ENCODE results near the gene MUCL3.
"Not testable (repeated sequence)": the region's sequence is repeated elsewhere in the genome, so short reads cannot be mapped to it uniquely, and the experiment has no call there.

The MUCL3 gene

DNA sequence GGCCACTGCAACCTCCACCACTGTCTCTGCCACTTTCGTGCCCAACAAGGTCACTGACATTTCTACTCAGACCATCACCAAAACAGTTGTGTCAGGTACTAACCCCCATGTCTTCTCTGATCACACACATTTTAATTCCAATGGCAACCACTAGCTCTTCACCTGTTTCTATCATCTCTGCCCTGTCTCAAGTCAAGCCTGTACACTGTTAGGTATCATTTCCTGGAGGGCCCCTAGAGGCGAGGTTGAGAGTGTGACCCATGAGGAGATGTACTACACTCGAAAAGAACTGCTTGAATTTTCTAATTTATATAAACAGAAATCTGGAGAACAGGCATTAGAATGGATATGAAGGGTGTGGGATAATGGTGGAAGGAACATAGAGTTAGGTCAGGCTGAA is 25.4 kb downstream of the MUCL3 start:
- no peaks in the 10 kb centered on the region for H3K9me3 ChIP-seq (ENCODE audit: insufficient read depth, low read depth, low read length)
- no peaks in the 10 kb centered on the region for H3K27me3 ChIP-seq (ENCODE audit: insufficient read depth, low read length)
- H3K27ac ChIP-seq (ENCODE audit: low read length): no peak overlapping the region
- H3K36me3 ChIP-seq (ENCODE audit: insufficient read depth, low read depth, low read length): no peaks in the 10 kb centered on the region
- no peak overlapping the region for H3K9ac ChIP-seq (ENCODE audit: low read depth, low read length)
- H3K4me3 ChIP-seq (ENCODE audit: low read length): no peak overlapping the region
- no peaks in the 10 kb centered on the region for H3K4me1 ChIP-seq (ENCODE audit: insufficient read depth, low read length)

DNA sequence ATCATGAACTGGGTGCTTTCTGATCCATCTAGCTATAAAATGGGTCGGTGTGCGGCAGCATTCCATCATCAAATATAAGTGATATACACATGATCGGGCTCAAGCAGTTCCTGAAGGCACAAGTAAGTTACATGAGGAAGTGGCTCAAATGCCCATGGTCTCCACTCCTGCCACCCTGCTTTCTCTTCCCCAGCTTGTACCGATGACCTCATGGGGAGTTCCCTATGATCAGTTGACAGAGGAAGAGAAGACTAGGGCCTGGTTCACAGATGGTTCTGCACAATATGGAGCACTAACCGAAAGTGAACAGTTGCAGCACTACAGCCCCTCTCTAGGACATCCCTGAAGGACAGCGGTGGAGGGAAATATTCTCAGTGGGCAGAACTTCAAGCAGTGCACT is 28.4 kb downstream of the MUCL3 start:
- H3K36me3 ChIP-seq (ENCODE audit: insufficient read depth, low read depth, low read length); H3K4me3 ChIP-seq (ENCODE audit: low read length); H3K9ac ChIP-seq (ENCODE audit: low read depth, low read length); H3K9me3 ChIP-seq (ENCODE audit: insufficient read depth, low read depth, low read length); H3K4me1 ChIP-seq (ENCODE audit: insufficient read depth, low read length); H3K27ac ChIP-seq (ENCODE audit: low read length); H3K27me3 ChIP-seq (ENCODE audit: insufficient read depth, low read length): not testable (repeated sequence)

DNA sequence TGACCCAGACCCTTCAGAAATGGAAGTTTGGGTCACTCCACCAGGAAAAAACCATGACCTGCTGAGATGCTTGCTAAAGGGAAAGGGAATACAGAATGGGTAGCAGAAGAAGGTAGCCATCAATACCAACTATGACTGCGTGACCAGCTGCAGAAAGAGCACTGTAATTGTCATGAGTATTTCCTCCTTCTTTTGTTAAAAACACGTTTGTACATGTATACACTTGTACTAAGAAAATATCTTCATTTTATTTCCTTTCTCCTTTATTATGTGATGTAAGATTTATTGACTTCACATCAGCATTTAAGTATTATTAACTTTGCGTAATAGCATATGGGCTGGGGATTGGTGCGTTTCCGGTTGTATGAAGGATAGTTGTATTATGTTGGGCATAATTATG is 30.2 kb downstream of the MUCL3 start:
- H3K36me3 ChIP-seq (ENCODE audit: insufficient read depth, low read depth, low read length): no peaks in the 10 kb centered on the region
- H3K27ac ChIP-seq (ENCODE audit: low read length): no peak overlapping the region
- H3K9me3 ChIP-seq (ENCODE audit: insufficient read depth, low read depth, low read length): no peaks in the 10 kb centered on the region
- no peaks in the 10 kb centered on the region for H3K27me3 ChIP-seq (ENCODE audit: insufficient read depth, low read length)
- H3K4me3 ChIP-seq (ENCODE audit: low read length): no peak overlapping the region
- H3K9ac ChIP-seq (ENCODE audit: low read depth, low read length): no peak overlapping the region
- H3K4me1 ChIP-seq (ENCODE audit: insufficient read depth, low read length): no peaks in the 10 kb centered on the region

DNA sequence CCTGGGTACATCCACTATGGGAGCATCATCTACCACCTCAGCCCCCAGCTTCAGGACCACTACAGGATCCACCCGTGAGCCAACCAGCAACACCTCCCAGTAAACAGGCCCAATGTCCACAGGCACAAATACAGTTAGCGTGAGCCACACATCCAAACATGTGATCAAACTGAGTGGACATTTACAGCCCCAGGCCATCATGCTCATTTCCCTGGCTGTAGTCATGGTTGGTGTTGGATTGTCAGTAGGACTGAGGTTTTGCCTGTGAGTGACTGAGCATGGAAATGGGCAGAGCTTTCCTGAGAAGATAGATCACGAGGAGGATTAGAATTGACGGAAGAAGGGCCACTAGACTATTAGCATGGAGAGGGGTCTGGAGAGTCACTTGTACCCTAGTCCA is 32.0 kb downstream of the MUCL3 start:
- H3K4me3 ChIP-seq (ENCODE audit: low read length): no peak overlapping the region
- H3K27ac ChIP-seq (ENCODE audit: low read length): no peak overlapping the region
- no peaks in the 10 kb centered on the region for H3K4me1 ChIP-seq (ENCODE audit: insufficient read depth, low read length)
- H3K9me3 ChIP-seq (ENCODE audit: insufficient read depth, low read depth, low read length): no peaks in the 10 kb centered on the region
- H3K9ac ChIP-seq (ENCODE audit: low read depth, low read length): no peak overlapping the region
- no peaks in the 10 kb centered on the region for H3K27me3 ChIP-seq (ENCODE audit: insufficient read depth, low read length)
- no peaks in the 10 kb centered on the region for H3K36me3 ChIP-seq (ENCODE audit: insufficient read depth, low read depth, low read length)

DNA sequence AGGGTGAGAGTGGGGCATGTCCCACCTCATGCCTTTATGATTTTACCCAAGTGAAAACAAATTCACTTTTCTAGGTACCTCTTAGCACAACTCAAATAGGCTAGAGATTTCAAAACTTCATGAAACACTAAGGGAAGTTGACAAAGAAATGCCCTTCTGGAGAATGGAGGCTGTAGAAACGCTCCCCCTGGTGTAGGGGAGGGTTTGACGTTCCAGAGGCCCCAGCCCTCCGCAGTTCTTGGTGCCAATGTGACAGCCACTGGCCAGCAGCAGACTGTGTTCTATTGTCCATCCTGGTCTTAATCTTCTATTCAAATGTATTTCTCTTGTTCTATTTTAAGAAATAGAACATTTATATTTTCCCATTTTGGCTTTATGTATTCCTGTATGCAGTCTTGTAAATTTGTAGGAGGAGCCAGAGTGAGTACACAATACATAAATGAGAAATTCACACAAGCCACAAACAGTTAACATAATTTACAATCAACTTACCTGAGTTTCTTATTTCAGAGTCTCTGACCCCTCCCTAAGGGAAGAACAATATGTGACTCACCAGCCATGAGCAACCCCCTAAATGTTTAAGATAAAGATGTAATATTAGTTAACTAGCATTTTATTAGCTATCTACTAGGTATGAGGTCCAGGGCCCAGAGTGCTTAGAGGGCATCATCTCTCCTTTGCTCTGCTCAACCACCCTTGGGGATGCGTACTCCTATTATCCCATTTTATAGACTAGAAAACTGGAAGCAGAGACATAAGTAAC is 33.9 kb downstream of the MUCL3 start:
- no peak overlapping the region for H3K9ac ChIP-seq (ENCODE audit: low read depth, low read length)
- no peaks in the 10 kb centered on the region for H3K27me3 ChIP-seq (ENCODE audit: insufficient read depth, low read length)
- no peaks in the 10 kb centered on the region for H3K36me3 ChIP-seq (ENCODE audit: insufficient read depth, low read depth, low read length)
- no peak overlapping the region for H3K27ac ChIP-seq (ENCODE audit: low read length)
- H3K4me3 ChIP-seq (ENCODE audit: low read length): no peak overlapping the region
- H3K9me3 ChIP-seq (ENCODE audit: insufficient read depth, low read depth, low read length): no peaks in the 10 kb centered on the region
- H3K4me1 ChIP-seq (ENCODE audit: insufficient read depth, low read length): no peaks in the 10 kb centered on the region

DNA sequence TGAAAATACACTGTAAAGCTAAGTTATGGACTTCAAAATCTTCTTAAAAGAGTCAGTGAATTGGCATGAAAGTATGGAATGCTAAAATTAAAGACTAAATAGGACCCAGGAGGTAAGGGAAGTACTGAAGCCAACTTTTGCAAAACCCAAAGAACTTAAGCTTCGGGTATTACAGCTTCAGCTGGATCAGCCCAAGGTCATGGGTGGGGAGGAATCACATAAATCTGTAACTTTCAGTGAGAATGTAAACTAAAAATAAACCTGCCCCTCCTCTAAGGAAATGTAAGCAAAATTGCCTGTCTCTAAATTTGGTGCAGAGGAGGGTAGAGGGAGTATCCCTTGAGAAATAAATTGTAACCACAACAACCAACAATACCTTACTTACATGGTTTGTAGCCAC is 38.4 kb downstream of the MUCL3 start:
- no peak overlapping the region for H3K4me3 ChIP-seq (ENCODE audit: low read length)
- no peaks in the 10 kb centered on the region for H3K36me3 ChIP-seq (ENCODE audit: insufficient read depth, low read depth, low read length)
- no peaks in the 10 kb centered on the region for H3K9me3 ChIP-seq (ENCODE audit: insufficient read depth, low read depth, low read length)
- no peak overlapping the region for H3K9ac ChIP-seq (ENCODE audit: low read depth, low read length)
- no peak overlapping the region for H3K27ac ChIP-seq (ENCODE audit: low read length)
- H3K4me1 ChIP-seq (ENCODE audit: insufficient read depth, low read length): no peaks in the 10 kb centered on the region
- no peaks in the 10 kb centered on the region for H3K27me3 ChIP-seq (ENCODE audit: insufficient read depth, low read length)

DNA sequence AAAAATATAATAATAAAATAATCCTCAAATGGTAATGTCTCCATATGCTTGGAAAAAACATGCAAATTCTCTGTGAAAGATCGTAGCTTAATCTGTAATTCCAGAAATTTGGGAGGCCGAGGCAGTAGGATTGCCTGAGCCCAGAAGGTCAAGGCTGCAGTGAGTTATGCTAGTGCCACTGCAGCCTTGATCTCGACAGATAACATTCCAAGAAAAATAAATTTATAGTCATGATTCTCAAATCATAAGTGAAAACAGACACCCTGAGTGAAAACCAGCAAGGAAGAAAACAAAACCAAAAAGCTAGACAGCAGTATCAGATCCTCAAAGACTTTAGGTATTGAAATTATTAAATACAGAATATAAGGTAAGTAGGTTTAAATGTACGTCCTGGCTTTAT is 38.9 kb downstream of the MUCL3 start:
- no peaks in the 10 kb centered on the region for H3K27me3 ChIP-seq (ENCODE audit: insufficient read depth, low read length)
- no peaks in the 10 kb centered on the region for H3K4me1 ChIP-seq (ENCODE audit: insufficient read depth, low read length)
- no peak overlapping the region for H3K27ac ChIP-seq (ENCODE audit: low read length)
- no peaks in the 10 kb centered on the region for H3K36me3 ChIP-seq (ENCODE audit: insufficient read depth, low read depth, low read length)
- H3K9ac ChIP-seq (ENCODE audit: low read depth, low read length): no peak overlapping the region
- H3K4me3 ChIP-seq (ENCODE audit: low read length): no peak overlapping the region
- no peaks in the 10 kb centered on the region for H3K9me3 ChIP-seq (ENCODE audit: insufficient read depth, low read depth, low read length)

DNA sequence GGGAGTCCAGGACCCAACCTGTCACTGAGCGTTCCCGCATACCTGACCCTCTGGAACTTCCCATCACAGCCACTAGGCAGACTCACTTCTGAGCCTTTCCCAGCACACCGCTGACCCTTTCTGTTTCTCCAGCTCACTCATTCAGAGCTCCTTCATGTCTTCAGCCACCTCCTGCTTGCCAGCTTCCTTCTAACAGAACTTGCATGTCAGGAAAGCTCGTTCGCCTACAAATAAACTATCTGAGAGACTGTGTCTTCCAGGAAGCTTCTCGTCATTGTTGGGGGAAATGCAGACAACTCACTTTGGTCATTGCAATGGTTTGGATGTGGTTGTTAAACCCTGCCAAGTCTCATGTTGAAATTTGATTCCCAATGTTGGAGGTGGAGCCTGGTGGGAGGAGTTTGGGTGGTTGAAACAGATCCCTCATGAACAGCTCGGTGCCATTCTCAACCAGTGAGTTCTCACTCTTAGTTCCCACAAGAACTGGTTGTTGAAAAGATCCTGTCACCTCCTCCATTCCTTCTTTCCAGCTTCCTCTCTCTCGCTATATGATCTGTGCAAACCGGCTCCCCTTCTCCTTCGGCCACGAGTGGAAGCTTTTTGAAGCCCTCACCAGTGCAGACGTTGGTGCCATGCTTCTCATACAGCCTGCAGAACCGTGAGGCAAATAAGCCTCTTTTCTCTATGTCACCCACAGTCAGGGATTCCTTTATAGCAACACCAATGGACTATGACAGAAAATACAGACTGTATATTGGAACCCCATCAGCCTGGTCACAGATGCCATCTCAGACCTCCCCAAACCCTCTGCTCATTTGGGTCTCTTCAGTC is 41.4 kb downstream of the MUCL3 start:
- Histone ChIP-seq H3K27me3 (ENCODE audit: insufficient read depth, low read length) (no peaks in the 10 kb centered on the region), H3K36me3 (ENCODE audit: insufficient read depth, low read depth, low read length) (no peaks in the 10 kb centered on the region), H3K9ac (ENCODE audit: low read depth, low read length) (no peak overlapping the region), H3K4me3 (ENCODE audit: low read length) (peak overlapping the region; percentile 55), H3K4me1 (ENCODE audit: insufficient read depth, low read length) (no peaks in the 10 kb centered on the region), H3K27ac (ENCODE audit: low read length) (no peak overlapping the region), H3K9me3 (ENCODE audit: insufficient read depth, low read depth, low read length) (no peaks in the 10 kb centered on the region)

DNA sequence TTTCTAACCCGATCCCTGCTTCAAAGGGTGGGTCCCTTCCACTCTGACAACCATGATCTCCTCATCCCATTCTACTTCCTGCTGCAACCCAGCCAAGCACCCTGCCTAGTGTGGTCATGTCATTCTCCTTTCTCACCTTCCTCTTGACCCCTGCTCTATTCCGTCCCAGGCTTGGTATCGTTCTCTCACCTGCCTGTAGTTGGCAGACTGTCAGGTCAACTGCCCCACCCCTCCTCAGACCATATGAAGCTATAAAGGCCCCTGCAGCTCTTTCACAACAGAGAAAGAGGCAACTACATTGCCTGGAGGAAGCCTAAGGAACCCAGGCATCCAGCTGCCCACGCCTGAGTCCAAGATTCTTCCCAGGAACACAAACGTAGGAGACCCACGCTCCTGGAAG is 42.7 kb downstream of the MUCL3 start, which contains the start of gene MUC21:
TSS of gene MUC21 (plus strand) at position 280 of the 400 bp plus-strand sequence. CDS start 241 bp downstream, outside the sequence.
- H3K4me3 ChIP-seq (ENCODE audit: low read length): no peak within 1 kb of the TSS
- no peaks in the 10 kb centered on the region for H3K9me3 ChIP-seq (ENCODE audit: insufficient read depth, low read depth, low read length)
- H3K4me1 ChIP-seq (ENCODE audit: insufficient read depth, low read length): no peaks in the 10 kb centered on the region
- no peak within 1 kb of the TSS for H3K27ac ChIP-seq (ENCODE audit: low read length)
- no peaks in the 10 kb centered on the region for H3K36me3 ChIP-seq (ENCODE audit: insufficient read depth, low read depth, low read length)
- no peaks in the 10 kb centered on the region for H3K27me3 ChIP-seq (ENCODE audit: insufficient read depth, low read length)
- H3K9ac ChIP-seq (ENCODE audit: low read depth, low read length): no peak within 1 kb of the TSS

DNA sequence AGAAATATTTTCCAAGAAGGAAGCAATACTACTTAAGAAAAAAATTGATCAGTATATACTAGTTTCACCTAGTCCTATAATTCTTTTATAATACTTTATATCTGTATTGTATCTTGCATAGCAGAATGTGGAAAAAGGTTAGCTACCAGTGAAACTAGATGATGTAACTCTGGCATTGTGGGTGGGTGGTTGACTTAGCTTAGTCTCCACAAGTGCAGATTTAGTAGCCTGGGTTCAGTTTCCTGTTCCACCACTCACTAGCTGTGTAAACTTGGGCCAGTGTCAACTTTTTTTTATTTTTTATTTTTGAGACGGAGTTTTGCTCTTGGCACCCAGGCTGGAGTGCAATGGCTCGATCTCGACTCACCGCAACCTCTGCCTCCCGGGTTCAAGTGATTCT is 44.7 kb downstream of the MUCL3 start:
- Histone ChIP-seq H3K4me3 (ENCODE audit: low read length) (no peak overlapping the region), H3K27ac (ENCODE audit: low read length) (no peak overlapping the region), H3K9me3 (ENCODE audit: insufficient read depth, low read depth, low read length) (no peaks in the 10 kb centered on the region), H3K27me3 (ENCODE audit: insufficient read depth, low read length) (no peaks in the 10 kb centered on the region; the same call in 1 of the 2 replicates), H3K4me1 (ENCODE audit: insufficient read depth, low read length) (peaks cover 3% of the 10 kb centered on the region; the same call in 1 of the 2 replicates), H3K36me3 (ENCODE audit: insufficient read depth, low read depth, low read length) (no peaks in the 10 kb centered on the region), H3K9ac (ENCODE audit: low read depth, low read length) (no peak overlapping the region)

DNA sequence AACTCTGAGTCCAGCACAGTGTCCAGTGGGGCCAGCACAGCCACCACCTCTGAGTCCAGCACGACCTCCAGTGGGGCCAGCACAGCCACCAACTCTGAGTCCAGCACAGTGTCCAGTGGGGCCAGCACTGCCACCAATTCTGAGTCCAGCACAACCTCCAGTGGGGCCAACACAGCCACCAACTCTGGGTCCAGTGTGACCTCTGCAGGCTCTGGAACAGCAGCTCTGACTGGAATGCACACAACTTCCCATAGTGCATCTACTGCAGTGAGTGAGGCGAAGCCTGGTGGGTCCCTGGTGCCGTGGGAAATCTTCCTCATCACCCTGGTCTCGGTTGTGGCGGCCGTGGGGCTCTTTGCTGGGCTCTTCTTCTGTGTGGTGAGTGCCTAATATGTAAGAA is 46.5 kb downstream of the MUCL3 start:
- Histone ChIP-seq H3K27me3 (ENCODE audit: insufficient read depth, low read length) (no peaks in the 10 kb centered on the region; the same call in 1 of the 2 replicates), H3K36me3 (ENCODE audit: insufficient read depth, low read depth, low read length) (no peaks in the 10 kb centered on the region), H3K4me3 (ENCODE audit: low read length) (no peak overlapping the region), H3K27ac (ENCODE audit: low read length) (no peak overlapping the region), H3K9ac (ENCODE audit: low read depth, low read length) (no peak overlapping the region), H3K4me1 (ENCODE audit: insufficient read depth, low read length) (peaks cover 3% of the 10 kb centered on the region; the same call in 1 of the 2 replicates), H3K9me3 (ENCODE audit: insufficient read depth, low read depth, low read length) (no peaks in the 10 kb centered on the region; the same call in 1 of the 2 replicates)

Data from iPS-20b (cell line).